GM12892 (cell line): ENCODE measurements around the gene MZT2A.
"Not testable (repeated sequence)": the region's sequence is repeated elsewhere in the genome, so short reads cannot be mapped to it uniquely, and the experiment has no call there.

ENCODE experiments used
- DNase-seq: peaks from one replicate; pipeline ENCODE4 v3.0.0; 2011; ENCODE audit not compliant: insufficient read length
- FAIRE-seq: peaks from 2 replicates; lab custom pipeline; 2011; peaks lifted over from hg19 to GRCh38; lab: Jason Lieb, UNC
- POLR2A ChIP-seq: IDR thresholded peaks from 2 replicates; pipeline ENCODE4 v1.6.1; 2011; ENCODE audit warnings: low read depth, low read length, control low read depth
- POLR2AphosphoS5 ChIP-seq: IDR thresholded peaks from 2 replicates; pipeline ENCODE4 v1.6.1; 2011; ENCODE audit warnings: low read depth, low read length, control low read depth
- TAF1 ChIP-seq: IDR thresholded peaks from 2 replicates; pipeline ENCODE4 v1.6.1; 2011; ENCODE audit warnings: low read depth, mild to moderate bottlenecking, control low read depth, low read length, borderline replicate concordance

MZT2A gene

GRCh38 chr2:131509615-131510014 lies 17.4 kb upstream of the MZT2A start:
- no peak for TF ChIP-seq TAF1
- no peak for TF ChIP-seq POLR2A
- no peak for TF ChIP-seq POLR2AphosphoS5
- no peak for DNase-seq
- FAIRE-seq, result no peak

GRCh38 chr2:131504082-131504750 lies 12.0 kb upstream of the MZT2A start:
- not testable (repeated sequence) for FAIRE-seq, DNase-seq

- FAIRE-seq, DNase-seq: not testable (repeated sequence)
Measured at GRCh38 chr2:131503587-131503986, 11.4 kb upstream of the MZT2A start.

GRCh38 chr2:131498321-131498973 lies 6.2 kb upstream of the MZT2A start:
- not testable (repeated sequence) for DNase-seq
- peak; percentile 81 for FAIRE-seq

GRCh38 chr2:131495506-131495905 lies 3.3 kb upstream of the MZT2A start:
- not testable (repeated sequence) for FAIRE-seq, DNase-seq

- no peak for FAIRE-seq
- TF ChIP-seq POLR2A (no peak), TAF1 (no peak), POLR2AphosphoS5 (no peak)
- DNase-seq, result no peak
Measured at GRCh38 chr2:131493199-131493968, 1.2 kb upstream of the MZT2A start.

GRCh38 chr2:131492418-131493198 lies 411 bp upstream of the MZT2A start:
- FAIRE-seq, result peak; percentile 97
- no peak for TF ChIP-seq POLR2AphosphoS5
- peak; percentile 70 for TF ChIP-seq TAF1
- peak; percentile 57 for TF ChIP-seq POLR2A
- peak; percentile 94 for DNase-seq

GRCh38 chr2:131491469-131491836 lies 744 bp downstream of the MZT2A start:
- FAIRE-seq, result peak; percentile 84
- DNase-seq, result not testable (repeated sequence)

GRCh38 chr2:131490616-131491468 lies 1.4 kb downstream of the MZT2A start:
- DNase-seq, FAIRE-seq: not testable (repeated sequence)
- 0 out of 2 replicates have a peak, but pooled peaks have one; percentile 32 for TF ChIP-seq TAF1

- FAIRE-seq (no peak), DNase-seq (no peak)
- TF ChIP-seq POLR2A (no peak), TAF1 (no peak), POLR2AphosphoS5 (peak; percentile 38; the same call in 1 of the 2 replicates)
Measured at GRCh38 chr2:131488306-131489205, 3.6 kb downstream of the MZT2A start.

GRCh38 chr2:131486201-131486902 lies 5.8 kb downstream of the MZT2A start:
- not testable (repeated sequence) for DNase-seq, FAIRE-seq

GRCh38 chr2:131484906-131485460 lies 7.2 kb downstream of the MZT2A start:
- not testable (repeated sequence) for FAIRE-seq, DNase-seq

- FAIRE-seq, result not testable (repeated sequence)
Measured at GRCh38 chr2:131483981-131484820, 8.0 kb downstream of the MZT2A start.

GRCh38 chr2:131482506-131483155 lies 9.6 kb downstream of the MZT2A start:
- DNase-seq, FAIRE-seq: not testable (repeated sequence)

More at GRCh38 chr2:131483981-131484820, 8.0 kb downstream of the MZT2A start:
- not testable (repeated sequence) for DNase-seq
